Measurements from ENCODE around the gene PLXNB3.

Gene PLXNB3

DNA sequence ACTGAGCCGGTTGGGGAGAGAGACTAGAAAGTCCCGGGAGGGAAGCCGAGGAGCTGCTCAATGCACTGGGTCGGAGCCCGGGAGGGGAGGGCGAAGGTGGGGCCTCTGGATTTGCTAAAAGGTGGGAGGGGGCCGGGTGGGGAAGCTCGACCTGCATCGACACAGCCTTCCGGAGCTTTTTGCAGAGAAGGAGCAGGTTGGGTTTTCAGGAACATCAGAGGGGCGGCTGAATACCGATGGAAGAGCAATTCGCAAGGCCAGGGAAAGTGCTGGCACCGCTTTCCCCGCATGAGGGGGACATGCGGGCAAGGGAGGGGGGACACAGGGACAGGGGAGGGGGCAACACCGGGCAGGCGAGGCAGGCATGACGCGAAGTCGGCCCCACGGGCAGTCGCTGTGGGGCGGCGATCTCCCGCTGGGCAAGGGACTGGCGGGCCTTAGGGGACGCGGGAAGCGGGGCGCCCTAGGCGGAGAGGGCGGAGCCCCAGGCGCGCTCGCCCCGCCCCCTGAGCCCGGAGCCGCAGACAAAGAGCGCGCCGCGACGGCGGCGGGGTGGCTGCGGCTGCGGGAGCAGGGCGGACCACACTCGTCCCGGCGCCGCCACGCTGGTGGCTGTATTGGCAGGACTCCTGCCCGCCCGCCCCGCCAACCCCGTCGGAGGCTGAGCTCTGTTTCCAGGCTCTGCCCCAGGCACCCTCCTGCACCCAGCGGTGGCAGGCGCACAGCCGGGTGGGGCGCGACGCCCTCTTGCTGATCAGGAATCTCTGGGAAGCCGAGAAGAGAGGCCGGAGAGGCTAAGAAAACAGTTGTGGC is 54.7 kb downstream of the PLXNB3 start:
- peak; percentile 57 for DNase-seq

DNA sequence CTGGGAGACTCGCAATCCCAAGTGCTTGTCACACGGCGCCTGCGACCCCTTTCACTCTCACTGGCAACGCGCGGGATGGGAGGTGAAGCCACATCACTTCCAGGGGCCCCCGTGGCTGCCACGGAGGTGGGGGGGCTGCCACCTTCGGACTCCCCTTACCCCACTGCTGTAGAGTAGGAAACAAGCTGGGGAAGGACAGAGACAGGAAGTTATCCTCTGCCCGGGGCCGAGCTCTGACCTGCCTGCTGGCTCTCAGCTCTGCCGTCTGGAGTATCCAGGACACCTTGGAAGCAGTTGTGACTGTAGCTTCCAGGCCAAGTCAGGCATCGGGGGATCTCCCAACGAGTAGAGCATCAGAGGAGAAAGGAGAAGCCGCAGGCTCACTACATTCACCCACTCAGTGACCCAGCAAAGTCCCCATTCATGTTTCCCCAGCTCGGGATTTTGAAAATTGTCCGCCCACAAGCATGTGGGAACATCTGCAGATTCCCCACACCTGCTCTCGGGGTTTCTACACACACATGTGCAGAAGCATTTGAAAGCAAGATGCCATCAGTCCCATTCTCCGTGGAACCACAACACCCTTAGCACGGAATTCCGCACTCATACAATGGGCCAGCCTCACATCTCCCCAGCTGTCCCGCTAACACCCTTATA is 55.5 kb downstream of the PLXNB3 start:
- DNase-seq: no peak

DNA sequence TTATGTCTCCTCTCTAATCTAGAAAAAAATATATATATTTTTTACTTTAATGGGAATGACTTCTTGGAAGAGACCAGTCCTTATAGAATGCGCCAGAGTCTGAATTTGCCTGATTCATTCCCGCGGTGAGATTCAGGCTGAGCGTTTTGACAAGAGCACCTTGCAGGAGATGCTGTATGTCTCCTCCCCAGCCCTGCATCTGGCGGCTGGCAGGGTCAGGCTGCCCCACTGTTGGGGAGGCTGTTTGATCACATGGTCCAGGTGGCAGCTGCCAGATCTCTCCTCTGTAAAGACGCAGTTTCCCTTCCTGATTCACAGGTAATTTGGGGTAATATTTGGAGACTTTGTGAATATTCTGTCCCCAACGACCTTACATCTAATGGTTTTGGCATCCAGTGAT is 56.6 kb downstream of the PLXNB3 start:
- no peak for DNase-seq

DNA sequence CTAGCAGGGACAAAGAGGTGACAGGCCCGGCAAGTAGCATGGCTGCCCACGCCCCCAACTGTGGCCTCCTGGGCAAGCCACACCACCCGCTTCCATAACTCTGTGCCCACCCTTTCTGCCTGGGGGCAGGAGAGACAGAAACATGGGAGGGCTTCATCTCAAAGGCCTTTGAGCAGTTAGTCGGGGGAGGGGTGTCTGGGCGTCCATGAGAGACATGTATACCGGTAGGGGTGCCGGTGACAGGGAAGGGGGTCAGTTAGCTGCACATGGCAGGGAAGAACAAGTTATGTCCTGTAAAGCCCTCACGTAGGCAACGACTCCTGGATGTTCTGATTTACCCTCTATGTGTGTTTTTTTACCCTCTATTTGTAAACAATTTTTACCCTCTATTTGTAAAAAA is 57.0 kb downstream of the PLXNB3 start:
- no peak for DNase-seq

DNA sequence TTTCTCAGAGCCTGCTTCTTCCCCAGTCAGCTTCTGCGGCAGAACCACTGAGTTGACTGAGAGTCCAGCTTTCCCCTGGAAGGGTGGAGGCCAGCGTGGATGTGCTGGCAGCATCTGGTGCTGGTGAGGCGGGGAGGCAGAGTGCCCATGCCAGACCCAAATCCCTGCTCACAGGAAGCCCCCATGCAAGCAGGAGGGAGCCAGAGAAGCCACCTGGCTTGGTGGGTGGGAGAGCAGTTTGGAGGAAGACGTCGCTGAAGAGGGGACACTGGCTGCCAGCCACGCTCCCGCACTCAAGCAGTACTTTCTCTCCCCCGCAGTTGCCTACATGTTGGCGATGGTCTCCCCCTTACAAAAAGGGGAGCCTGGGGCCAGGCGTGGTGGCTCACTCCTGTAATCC is 60.3 kb downstream of the PLXNB3 start:
- DNase-seq: no peak

DNA sequence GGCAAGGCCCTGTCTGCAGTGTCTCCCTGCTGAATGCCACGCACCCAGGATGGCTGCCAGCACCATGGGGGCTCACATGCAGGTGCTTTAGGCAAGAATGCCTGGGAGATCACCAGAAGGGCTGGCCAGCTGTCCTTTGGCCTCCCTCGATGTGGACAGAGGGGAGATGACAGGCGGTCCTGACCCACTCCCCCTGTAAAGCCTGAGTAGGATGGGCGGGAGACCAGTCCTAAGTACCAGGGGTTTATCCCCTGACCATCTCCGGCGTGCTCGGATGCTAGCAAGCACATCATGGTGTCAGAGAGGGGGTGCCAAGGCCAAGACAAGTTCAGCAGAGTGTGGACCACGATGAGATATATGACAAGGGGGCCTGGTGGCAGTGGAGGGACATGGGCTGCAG is 61.0 kb downstream of the PLXNB3 start:
- no peak for DNase-seq
